Measurements from ENCODE around the gene SRPX2.

Gene SRPX2

GRCh38 chrX:100695991-100696390 is 52.0 kb downstream of the SRPX2 start (continued):
- TF ChIP-seq ZNF518A (tag by site-specific recombination; conservative IDR thresholded peaks at IDR 0.05; ENCODE audit: low read depth) (no peak), PRDM6 (tag by site-specific recombination; IDR thresholded peaks at IDR 0.05) (no peak)

GRCh38 chrX:100696699-100697351 is 52.8 kb downstream of the SRPX2 start:
- no peak overlapping the region for H3K4me3 ChIP-seq (ENCODE audit: low read depth, low read length)
- H3K27ac ChIP-seq (ENCODE audit: extremely low read depth, low read depth, low read length), result no peak overlapping the region
- H3K36me3 ChIP-seq (ENCODE audit: control insufficient read depth in 2 of 2, insufficient read depth in 1 of 2, low read length in 2 of 2), result peaks cover 0 to 9% of the 10 kb centered on the region in 2 experiments; a peak in 1 of 3 replicates
- CTCF ChIA-PET, result interaction anchor here (0.7 to 2.0 kb wide), 5 partner anchors 11 to 74 kb away, joined by 4 to 8 read pairs (median 5); no protein-coding TSS in a partner anchor
- H3K9me3 ChIP-seq (ENCODE audit: control insufficient read depth, insufficient read depth, low read depth, low read length), result no peaks in the 10 kb centered on the region
- POLR2A ChIA-PET, result no interaction called here
- H3K4me1 ChIP-seq (ENCODE audit: control insufficient read depth, insufficient read depth, low read length), result 0 out of 2 replicates have a peak, but pooled peaks cover 5% of the 10 kb centered on the region
- TF ChIP-seq SCRT2 (tag by site-specific recombination; IDR thresholded peaks at IDR 0.05) (no peak), ELK4 (IDR thresholded peaks at IDR 0.05; ENCODE audit: borderline replicate concordance, low read depth, low read length) (no peak), ZSCAN4 (tag by site-specific recombination; IDR thresholded peaks at IDR 0.05) (no peak), ZNF792 (tag by site-specific recombination; IDR thresholded peaks at IDR 0.05) (no peak), ZBTB17 (tag by site-specific recombination; IDR thresholded peaks at IDR 0.05) (no peak), ZXDB (tag by site-specific recombination; IDR thresholded peaks at IDR 0.05) (no peak), ZBTB1 (tag by site-specific recombination; IDR thresholded peaks at IDR 0.05) (no peak), MZF1 (tag by site-specific recombination; IDR thresholded peaks at IDR 0.05; ENCODE audit: borderline replicate concordance) (no peak), ZNF449 (tag by site-specific recombination; IDR thresholded peaks at IDR 0.05) (no peak), ZNF138 (tag by site-specific recombination; IDR thresholded peaks at IDR 0.05; ENCODE audit: borderline replicate concordance) (no peak), ZNF394 (tag by site-specific recombination; IDR thresholded peaks at IDR 0.05; ENCODE audit: borderline replicate concordance) (no peak), ZNF341 (tag by site-specific recombination; IDR thresholded peaks at IDR 0.05; ENCODE audit: low read depth) (no peak), ZNF114 (tag by site-specific recombination; IDR thresholded peaks at IDR 0.05) (no peak), PRDM4 (tag by site-specific recombination; IDR thresholded peaks at IDR 0.05) (no peak), GLIS2 (tag by site-specific recombination; IDR thresholded peaks at IDR 0.05) (no peak), ZNF155 (tag by site-specific recombination; IDR thresholded peaks at IDR 0.05) (no peak), ZNF140 (tag by site-specific recombination; IDR thresholded peaks at IDR 0.05) (no peak)

All from HEK293 (cell line).